Fibroblast of gingiva (primary cell): Measurements from ENCODE around the gene SLC7A6OS.
"Not testable (repeated sequence)": the region's sequence is repeated elsewhere in the genome, so short reads cannot be mapped to it uniquely, and the experiment has no call there.

Experiments used
- DNase-seq: peaks from one replicate; pipeline ENCODE4 v3.0.0-alpha.2; 2011; ENCODE audit warnings: low read depth

The SLC7A6OS gene

DNA sequence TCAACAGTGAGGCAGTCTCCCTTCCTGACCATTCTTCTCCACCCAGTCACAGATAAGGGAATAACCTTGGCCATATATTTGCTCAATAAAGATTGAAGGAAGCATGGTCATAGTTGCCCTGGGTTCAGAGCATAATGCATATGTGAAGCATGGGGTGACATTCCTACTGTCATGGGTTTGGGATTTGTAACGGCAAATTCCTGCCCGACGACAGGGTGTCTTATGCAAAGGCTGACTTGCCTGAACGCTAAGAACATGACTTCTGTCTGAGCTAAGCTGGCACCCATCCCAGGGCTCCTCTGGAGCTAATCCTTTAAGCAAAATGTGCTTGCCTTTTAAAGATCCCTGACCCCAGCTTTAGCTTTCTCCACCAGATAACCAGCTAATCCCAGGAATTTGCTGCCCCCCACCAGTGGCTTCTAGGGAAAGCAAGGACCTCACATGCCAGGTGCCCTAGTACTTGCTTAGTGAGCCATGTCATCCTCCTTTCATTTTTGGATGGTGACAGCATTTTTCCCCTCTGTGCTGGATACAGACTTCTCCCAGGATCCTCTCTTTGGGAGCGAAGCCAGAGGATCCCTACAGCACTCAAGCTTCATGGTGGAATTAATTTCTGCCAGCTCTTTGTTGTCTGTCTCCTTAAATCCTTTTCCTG lies 11.7 kb downstream of the SLC7A6OS start:
- DNase-seq = peak; percentile 81

DNA sequence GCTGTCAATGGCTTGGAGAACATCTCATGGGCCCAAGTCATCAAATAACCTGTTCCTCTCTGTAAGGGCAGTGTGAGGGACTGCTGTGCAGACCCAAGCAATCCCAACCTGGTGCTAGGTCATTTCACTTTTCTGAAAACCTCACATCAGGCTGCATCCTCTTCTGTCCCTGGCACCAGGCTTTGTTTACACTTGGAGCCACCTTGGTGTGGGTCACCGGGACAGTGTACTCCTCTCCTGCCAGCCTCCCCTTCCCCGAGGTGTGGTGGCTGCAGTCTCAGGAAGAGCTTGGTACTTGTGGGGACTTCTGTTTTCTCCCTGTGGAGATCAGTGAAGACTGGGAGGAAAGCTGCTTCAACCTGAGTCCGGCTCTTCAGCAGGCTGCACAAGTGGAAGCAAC lies 12.4 kb downstream of the SLC7A6OS start:
- DNase-seq = no peak

DNA sequence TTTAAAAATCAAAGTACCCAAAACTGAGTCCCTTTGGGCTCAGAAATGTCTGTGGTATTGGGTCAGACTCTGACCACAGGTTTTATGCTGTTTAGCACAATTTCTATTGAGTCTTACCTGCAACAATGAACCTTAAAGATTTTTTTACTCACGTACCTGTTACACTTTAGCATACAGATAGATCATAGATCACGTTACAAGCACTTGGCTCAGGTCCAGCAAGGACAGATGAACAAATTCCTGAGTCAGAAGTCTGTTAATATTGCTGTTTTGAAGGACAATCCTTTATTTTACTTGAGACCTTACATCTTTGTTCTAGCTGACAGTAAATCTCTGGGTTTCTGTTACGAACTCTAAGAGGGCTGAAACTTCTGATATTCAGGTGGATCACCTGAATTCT lies 12.8 kb downstream of the SLC7A6OS start:
- no peak for DNase-seq

DNA sequence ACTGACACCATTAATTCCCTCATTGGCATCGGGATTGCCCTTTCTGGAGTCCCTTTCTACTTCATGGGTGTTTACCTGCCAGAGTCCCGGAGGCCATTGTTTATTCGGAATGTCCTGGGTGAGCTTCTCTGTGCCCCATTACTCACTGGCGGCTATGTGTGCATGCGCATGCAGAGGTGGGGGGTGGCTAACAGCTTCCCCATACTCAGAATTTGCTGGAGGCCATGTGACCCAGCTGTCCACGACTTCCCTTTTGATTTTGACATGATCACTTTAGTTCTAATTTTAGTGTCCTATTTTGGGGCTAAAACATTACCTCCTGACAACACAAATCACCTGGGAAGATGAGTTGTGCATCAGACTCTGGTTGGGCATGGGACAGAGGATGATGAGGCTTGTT lies 14.1 kb downstream of the SLC7A6OS start:
- no peak for DNase-seq

DNA sequence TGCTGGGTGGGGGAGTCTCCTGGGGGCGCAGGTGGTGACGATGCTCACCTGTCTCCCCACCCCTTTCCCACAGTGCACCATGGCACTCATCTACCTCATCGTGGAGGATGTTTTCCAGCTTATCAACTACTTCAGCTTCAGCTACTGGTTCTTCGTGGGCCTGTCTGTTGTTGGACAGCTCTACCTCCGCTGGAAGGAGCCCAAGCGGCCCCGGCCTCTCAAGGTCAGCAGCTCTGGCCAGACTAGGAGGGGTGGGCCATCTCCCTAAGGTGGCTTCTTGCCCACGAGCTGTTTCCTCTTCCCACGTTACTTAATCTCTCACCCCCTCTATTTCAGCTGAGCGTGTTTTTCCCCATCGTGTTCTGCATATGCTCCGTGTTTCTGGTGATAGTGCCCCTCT lies 14.5 kb downstream of the SLC7A6OS start:
- DNase-seq = no peak

DNA sequence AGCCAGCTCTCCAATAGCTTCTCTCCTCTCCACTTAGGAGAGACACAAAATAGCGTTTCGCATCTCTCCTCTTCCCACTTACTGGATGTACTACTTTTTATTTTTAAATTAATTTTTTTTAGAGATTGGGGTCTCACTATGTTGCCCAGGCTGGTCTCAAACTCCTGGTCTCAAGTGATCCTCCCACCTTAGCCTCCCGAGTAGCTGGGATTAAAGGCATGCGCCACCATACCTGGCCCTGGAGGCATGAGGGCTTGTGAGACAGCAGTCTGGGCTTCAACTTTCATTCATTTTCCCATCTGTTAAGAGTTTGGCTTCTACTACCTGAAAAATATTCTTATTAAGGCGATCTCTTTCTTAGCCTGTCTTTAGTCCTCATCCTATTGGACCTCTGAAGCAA lies 18.3 kb downstream of the SLC7A6OS start:
- DNase-seq = no peak

DNA sequence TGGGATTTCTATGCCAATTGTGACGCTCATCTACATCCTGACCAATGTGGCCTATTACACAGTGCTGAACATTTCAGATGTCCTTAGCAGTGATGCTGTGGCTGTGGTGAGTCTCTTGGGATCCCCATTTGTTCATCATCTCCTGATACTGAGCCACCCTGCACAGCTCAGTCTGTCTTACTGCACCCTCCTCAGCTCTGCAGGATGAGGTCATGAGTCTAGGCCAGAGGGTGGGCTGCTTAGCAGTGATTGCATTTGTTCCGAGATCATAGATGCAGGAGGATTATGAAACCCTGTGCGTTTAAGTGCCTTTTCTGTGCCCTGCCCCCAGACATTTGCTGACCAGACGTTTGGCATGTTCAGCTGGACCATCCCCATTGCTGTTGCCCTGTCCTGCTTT lies 19.5 kb downstream of the SLC7A6OS start:
- peak; percentile 38 for DNase-seq

DNA sequence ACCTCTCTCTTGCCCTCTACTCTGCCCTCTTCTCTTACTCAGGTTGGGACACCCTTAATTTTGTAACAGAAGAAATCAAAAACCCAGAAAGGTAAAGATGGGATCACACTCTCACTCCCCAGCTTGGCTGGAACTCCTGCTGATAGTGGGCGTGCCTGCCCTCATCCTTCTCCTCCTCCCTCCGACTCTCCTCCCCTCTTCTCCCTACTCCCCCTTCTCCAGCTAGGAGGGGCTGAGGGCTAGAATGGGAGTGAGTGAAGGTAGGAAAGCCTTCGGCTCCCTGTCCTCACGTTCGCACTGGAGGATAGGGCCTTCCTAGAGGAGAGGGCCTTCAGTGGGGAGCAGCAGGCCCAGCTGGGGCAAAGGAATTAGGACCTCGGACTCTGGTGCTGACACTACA lies 20.3 kb downstream of the SLC7A6OS start:
- DNase-seq = no peak

DNA sequence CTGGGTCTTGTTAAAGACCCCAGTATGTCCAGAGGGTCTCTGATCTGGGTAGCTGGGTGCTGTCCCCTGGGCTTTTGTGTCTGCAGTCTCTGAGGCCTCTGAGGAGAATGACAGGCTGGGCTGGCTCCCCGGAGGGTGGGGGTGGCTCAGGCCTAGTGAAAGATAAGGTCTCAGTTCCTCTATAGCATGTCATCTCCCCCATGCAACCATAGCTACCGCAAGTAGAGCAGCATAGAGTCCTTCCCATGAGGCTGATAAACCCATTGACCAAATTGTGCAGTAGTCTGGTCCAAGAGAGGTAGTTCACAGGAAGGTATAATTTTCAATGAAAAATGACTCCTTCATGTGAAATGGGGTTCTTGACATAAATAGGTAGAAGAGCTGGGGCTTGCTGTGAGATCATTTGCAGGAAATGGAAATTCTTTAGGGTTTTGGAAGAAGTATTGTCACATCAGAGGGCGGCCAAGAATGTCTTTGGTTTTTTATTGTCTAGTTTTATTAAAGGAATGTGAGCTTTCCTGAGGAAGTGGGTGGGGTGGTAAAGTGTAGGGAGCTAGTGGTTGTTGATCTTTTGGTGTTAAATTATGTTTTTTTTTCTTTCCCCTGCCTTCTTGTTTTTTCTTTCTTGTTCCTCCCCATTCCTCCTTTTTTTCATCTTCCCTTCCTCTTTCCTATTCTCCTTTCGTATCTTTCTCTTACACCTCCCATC lies 21.0 kb downstream of the SLC7A6OS start:
- DNase-seq = no peak

DNA sequence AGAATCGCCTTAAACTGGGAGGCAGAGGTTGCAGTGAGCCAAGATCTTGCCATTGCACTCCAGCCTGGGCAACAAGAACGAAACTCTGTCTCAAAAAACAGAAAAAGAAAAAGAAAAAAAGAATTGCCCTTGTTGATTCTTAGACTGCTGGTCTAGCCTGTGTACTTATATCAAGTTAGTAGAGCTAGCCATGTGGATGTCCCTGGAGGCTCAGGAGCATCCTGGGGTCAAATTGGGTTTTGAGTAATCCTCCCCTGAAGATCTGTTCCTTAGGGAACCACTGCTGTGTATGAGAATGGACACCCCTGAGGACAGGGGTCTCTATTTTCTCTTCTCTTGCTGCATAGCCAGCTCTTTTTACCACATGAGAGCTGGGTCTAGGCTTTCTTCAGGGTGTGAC lies 21.5 kb downstream of the SLC7A6OS start:
- no peak for DNase-seq

DNA sequence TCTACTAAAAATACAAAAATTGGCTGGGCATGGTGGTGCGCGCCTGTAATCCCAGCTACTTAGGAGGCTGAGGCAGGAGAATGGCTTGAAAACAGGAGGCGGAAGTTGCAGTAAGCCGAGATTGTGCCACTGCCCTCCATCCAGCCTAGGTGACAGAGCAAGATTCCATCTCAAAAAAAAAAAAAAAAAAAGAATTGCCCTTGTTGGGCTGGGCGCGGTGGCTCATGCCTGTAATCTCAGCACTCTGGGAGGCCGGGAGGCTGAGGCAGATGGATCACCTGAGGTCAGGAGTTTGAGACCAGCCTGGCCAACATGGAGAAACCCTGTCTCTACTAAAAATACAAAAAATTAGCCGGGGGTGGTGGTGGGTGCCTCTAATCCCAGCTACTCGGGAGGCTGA lies 21.9 kb downstream of the SLC7A6OS start:
- not testable (repeated sequence) for DNase-seq

DNA sequence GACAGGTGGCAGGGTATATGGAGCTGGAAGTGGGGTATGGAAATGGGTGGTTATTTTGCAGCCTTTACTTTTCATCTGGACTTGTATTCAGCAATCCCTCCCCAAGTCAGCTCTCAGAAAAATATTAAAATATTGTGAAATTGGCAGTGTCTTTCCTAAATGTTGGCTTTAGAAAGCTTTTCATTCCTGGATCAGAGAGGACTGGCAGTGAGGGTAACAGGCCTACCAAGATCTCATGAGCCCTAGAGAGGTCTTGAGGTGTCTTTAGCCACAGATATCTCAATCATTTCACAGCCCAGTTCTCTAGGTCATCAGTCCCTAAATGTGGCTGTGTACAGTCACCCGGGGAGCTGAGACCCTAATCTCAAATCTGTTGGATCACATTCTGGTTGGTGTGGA lies 22.5 kb downstream of the SLC7A6OS start:
- DNase-seq = no peak

DNA sequence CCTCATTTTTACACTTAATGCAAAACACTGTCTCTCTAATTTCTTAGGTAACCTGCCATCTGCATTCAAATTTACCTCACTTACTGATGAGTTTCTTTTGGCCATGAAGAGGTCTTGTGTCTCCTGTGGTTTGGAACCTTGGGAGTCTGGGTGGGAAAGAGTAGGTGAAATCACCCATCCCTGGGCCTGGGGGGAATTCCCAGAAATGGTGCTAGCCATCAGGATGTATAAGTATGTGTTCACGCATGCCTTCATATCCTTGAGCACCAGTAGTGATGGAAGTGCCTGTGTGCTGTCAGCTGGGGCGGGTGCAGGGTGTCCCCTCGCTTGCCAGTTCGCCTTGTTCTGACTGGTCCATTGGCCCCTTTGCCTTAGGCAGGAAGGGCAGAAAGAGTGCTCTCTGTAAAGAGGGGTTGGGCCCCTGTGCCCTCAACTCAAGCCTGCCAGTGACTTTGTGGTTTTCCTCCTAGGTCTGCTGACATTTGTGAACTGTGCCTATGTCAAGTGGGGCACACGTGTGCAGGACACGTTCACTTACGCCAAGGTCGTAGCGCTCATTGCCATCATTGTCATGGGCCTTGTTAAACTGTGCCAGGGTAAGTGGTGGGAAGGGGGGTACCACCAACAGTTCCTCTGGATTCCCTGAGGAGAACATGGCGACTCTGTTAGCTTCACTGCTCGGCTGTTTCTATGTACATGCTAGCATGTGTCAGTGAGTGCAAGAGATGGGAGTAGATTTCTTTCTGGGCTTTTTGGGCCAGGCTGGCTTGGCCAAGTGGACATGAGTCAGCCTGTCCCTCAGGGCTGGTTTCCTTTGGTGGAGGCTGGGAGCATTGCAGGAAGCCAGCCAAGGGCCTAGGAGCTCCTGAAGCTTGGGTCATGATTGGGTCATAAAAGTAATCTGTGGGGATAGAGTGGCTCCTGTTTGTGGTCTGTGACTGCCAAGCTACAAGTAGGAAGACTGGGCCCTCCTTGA lies 23.2 kb downstream of the SLC7A6OS start:
- peak; percentile 94 for DNase-seq

DNA sequence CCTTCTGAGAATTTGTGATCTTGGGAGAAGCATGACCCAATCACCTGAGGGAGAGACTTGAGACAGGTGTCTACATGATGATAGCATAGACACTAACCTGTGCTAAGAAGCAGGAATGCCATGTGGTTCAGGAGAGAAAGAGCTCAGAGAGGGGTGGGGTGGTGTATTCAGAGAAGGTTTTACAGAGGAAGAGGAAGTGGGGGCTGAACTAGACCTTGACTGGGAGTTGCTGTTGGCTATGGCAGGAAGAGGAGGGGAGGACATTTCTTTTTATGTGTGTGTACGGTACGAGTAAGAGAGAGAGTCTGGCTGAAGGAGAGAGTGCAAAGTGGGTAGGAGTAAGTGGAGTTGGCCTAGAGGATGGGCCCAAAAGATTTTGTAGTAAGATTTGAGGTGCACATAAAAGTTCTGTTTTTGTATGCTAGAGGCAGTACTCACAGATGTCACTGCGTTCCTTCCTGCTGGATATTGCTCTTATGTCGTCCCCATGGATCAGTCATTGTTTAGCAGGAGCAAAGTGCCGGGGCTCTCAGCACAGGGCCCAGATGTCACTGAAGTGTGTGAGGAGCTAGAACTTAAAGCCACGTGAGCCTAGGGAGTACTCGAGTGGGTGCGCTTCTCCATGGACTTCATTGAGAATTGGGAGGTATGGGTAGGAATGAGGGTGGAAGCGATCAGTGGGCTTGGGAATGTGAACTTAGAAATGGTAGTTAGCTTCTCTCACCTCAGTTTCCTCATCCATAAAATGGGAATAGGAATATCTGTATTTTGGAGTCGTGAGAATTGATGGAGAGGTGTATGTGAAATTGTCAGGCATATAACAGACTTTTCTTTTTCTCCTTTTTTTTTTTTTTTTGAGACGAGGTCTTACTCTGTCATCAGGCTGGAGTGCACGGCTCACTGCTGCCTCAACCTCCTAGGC lies 24.3 kb downstream of the SLC7A6OS start:
- DNase-seq = no peak

DNA sequence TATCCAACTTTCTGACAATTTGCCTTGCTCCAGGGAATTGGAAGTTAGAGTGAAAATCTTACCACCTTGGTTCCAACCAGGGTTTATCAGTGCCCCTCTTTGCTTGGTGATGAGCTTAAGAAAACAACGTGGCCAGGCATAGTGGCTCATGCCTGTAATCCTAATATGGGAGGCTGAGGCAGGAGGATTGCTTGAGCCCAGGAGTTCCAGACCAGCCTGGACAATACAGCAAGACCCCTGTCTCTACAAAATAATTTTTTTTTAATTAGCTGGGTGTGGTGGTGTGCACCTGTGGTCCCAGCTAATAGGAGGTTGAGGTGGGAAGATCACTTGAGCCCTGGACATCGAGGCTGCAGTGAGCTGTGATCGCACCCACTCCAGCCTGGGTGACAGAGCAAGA lies 25.1 kb downstream of the SLC7A6OS start:
- no peak for DNase-seq

DNA sequence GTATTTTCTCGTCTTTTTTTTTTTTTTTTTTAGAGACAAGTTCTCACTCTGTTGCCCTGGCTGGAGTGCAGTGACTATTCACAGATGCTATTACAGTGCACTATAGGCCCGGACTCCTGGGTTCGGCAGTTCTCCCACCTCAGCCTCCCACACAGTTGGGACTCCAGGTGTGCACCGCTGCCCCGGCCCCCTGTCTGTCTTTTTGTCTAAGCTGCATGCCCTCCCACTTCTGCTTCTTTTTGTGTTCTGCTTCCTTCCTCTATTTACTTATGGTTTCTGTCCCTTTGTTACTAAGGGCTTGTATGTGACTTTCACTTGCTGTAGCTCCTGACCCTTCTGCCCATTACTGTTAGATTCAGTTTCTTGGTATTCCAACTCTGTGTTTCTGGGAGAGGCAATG lies 25.9 kb downstream of the SLC7A6OS start:
- no peak for DNase-seq

DNA sequence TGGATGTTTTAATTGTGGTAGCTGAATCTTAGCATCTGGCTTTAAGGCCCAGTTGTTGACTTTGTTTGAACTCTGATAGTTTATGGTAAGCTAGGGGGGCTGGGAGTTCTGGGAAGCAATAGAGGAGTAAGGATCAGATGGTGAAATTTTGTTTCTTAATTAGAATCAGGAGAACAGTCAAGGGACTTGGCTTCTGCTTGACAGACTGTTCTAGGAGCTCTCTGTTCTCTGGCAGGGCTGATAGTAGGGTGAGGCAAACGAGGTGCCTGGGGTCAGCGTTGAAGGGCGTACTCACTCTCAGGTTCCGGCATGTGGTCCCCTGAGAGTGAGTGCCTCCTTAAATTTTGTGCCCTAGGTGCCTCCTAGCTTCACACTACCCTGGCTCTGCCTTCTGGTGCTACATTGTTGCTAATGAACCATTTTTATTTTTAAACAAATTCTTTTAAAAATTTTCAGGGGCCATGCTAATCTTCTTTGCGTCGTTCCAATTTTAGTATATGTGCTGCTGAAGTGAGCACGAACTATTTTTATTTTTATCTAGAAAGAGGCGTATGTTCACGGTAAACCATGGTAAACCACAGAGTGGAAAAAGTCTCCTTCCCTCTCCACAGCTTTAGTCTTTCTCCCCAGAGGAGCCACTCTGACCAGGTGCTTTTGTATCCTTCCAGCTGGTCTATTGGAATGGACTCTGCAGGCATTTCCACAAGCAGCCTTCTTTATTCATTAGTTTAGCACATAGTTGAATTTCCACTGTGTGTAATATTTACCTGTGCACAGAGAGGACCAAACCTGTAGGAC lies 26.7 kb downstream of the SLC7A6OS start:
- DNase-seq = peak; percentile 81

DNA sequence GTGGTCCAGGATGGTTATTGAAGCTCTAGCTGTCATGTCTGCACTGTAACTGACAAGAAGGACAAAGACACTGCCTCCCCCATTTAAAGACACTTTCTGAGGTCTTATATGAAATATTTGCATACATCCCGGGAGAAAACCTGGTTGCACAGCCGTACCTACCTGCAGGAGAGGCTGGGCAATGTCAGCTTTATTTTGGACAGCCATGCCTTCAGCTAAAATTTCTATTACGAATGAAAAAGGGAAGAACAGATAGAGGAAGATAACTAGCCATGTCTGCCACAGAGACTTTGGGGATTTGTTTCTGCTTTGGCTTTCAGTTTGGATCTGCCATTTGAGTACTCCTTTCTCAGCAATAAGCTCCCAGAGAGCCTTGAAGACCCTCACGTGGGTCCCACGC lies 27.4 kb downstream of the SLC7A6OS start:
- no peak for DNase-seq

DNA sequence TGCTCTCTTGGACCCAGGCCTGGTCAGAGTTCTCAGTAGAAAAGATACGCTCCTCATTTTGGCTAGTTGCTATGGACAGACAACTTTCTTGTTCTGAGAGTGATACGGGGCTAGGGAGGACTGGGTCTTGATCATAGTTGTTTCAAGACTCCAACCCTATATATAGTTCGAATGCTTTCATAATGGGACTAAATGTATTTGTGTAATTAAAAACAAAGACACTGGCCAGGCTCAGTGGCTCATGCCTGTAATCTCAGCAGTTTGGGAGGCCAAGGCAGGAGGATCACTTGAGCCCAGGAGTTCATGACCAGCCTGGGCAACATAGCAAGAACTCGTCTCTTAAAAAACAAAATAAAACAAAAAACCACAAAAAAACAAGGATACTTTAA lies 28.7 kb downstream of the SLC7A6OS start:
- no peak for DNase-seq

DNA sequence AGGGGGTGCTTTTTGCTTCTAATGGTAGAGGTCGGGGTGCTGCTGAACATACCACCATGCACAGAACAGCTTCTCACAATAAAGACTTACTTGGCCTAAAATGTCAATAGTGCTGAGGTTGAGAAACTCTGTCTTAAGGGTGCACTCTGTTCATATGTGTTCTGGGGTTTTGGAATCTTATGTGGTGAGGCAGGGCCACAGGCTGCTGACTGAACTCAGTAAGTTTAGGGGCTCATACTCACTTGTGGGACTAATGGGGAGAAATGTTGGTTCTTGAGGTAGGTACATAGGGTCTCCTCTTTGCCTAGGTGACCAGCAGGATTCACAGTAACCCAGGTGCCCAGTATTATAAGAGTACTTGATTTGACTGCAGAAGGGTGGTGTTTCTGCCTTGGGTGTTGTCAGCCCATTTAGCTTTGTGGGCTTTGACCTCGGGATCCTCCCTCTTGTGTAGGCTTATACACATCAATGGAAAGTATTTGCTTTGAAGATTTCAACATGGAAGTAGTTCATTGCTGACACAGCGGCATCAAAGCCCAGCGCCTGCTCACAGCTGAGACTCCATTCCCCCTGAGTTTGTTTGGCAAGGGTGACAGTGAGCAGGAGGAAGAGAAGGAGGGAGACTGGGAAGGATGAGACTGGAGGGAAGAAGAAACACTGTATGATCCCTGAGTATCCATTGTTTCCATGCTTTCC lies 29.2 kb downstream of the SLC7A6OS start:
- no peak for DNase-seq
